PC-9 (cell line): ENCODE results near the gene PLA2G2A. TPM values are rescaled to one million over a fixed set of nuclear protein-coding genes. Genes with fewer than 3 reads are reported as not detected.

Experiments used
- BruUV-seq: library from RNA; stranded (reverse); fragments of 400-500 nt; replicated peaks from 2 replicates; lab custom pipeline; 2021; lab: Mats Ljungman, UMichigan
- CTCF ChIA-PET: fragments of 300-600 bp; sonication (Branson Sonifier 250); formaldehyde crosslinking; loops from one replicate; lab custom pipeline; 2022; ENCODE audit warnings: antibody characterized with exemption; lab: Charles Lee
- POLR2A ChIA-PET: fragments of 300-600 bp; sonication (Branson Sonifier 250); formaldehyde crosslinking; loops from one replicate; lab custom pipeline; 2022; ENCODE audit warnings: antibody characterized with exemption; ENCODE audit not compliant: unreplicated experiment; lab: Charles Lee
- DNase-seq, 2 experiments: peaks; one replicate each; pipeline versions ENCODE4 v3.0.0 to v3.0.0-alpha.2; 2015 to 2022; ENCODE audit warnings: mixed read lengths in 1 of 2
- H2AFZ ChIP-seq: fragments of 200-600 bp; sonication (generic); 2 replicates; pipeline ENCODE4 v1.8.1; 2017; ENCODE audit warnings: antibody characterized with exemption
- H3F3A ChIP-seq: fragments of 200-600 bp; sonication (generic); 2 replicates; pipeline ENCODE4 v1.8.1; 2017; ENCODE audit warnings: antibody characterized with exemption, mild to moderate bottlenecking, low read depth; ENCODE audit not compliant: insufficient read depth
- H3K27ac ChIP-seq: fragments of 200-600 bp; sonication (generic); 2 replicates; pipeline ENCODE4 v1.6.1; 2016; ENCODE audit warnings: mixed run types
- H3K27me3 ChIP-seq: fragments of 200-600 bp; sonication (generic); 2 replicates; pipeline ENCODE4 v1.6.1; 2016; ENCODE audit warnings: low read depth, mixed run types; ENCODE audit not compliant: insufficient read depth
- H3K36me3 ChIP-seq: fragments of 200-600 bp; sonication (generic); 2 replicates; pipeline ENCODE4 v1.6.1; 2016; ENCODE audit warnings: low read depth, mixed run types
- H3K4me1 ChIP-seq: fragments of 200-600 bp; sonication (generic); replicated peaks from 2 replicates; pipeline ENCODE4 v1.6.1; 2016; ENCODE audit warnings: mixed run types; ENCODE audit not compliant: insufficient read depth
- H3K4me2 ChIP-seq: fragments of 200-600 bp; sonication (generic); 2 replicates; pipeline ENCODE4 v1.6.1; 2017; ENCODE audit warnings: mixed run types
- H3K4me3 ChIP-seq: fragments of 200-600 bp; sonication (generic); 2 replicates; pipeline ENCODE4 v1.6.1; 2016; ENCODE audit warnings: mixed run types
- H3K79me2 ChIP-seq: fragments of 200-600 bp; sonication (generic); 2 replicates; pipeline ENCODE4 v1.6.1; 2017; ENCODE audit warnings: low read depth, mixed run types
- H3K9me2 ChIP-seq: fragments of 200-600 bp; sonication (generic); 2 replicates; pipeline ENCODE4 v1.8.1; 2017; ENCODE audit warnings: mild to moderate bottlenecking; ENCODE audit not compliant: insufficient read depth
- H3K9me3 ChIP-seq: fragments of 200-600 bp; sonication (generic); 2 replicates; pipeline ENCODE4 v1.8.1; 2016; ENCODE audit warnings: low read depth; ENCODE audit not compliant: insufficient read depth
- H4K20me1 ChIP-seq: fragments of 200-600 bp; sonication (generic); 2 replicates; pipeline ENCODE4 v1.8.1; 2017; ENCODE audit not compliant: insufficient read depth
- CTCF ChIP-seq: fragments of 200-600 bp; sonication (generic); conservative IDR thresholded peaks from 2 replicates; pipeline ENCODE4 v1.6.1; 2017; ENCODE audit warnings: mixed run types, antibody characterized with exemption, mild to moderate bottlenecking, moderate library complexity
- EZH2 ChIP-seq: fragments of 200-600 bp; sonication (generic); IDR thresholded peaks from 2 replicates; pipeline ENCODE4 v1.8.0; 2017; ENCODE audit warnings: antibody characterized with exemption, low read depth
- intact Hi-C: fragments of 100-400 bp; cut with micrococcal nuclease; formaldehyde crosslinking; loops from one replicate; pipeline ENCODE4 v1.10.0; 2022; ENCODE audit not compliant: unreplicated experiment
- total RNA-seq: library from RNA; stranded (reverse); gene quantifications from 2 replicates; pipeline ENCODE4 v1.2.3, GENCODE V29; 2021

PLA2G2A gene
- total RNA-seq, 1 experiment from 2014 or later, result not detected

- Histone ChIP-seq H3K4me2 (no peak overlapping the region), H3K9me2 (no peaks in the 10 kb centered on the region), H3K27ac (no peak overlapping the region), H3F3A (no peaks in the 10 kb centered on the region), H2AFZ (no peak overlapping the region), H3K27me3 (no peaks in the 10 kb centered on the region), H3K36me3 (no peaks in the 10 kb centered on the region), H3K4me3 (no peak overlapping the region), H4K20me1 (no peaks in the 10 kb centered on the region), H3K4me1 (no peaks in the 10 kb centered on the region), H3K9me3 (no peaks in the 10 kb centered on the region), H3K79me2 (no peaks in the 10 kb centered on the region)
- ChIA-PET CTCF (no interaction called here), POLR2A (no interaction called here)
- TF ChIP-seq CTCF (no peak), EZH2 (no peak)
- no peak for DNase-seq
- BruUV-seq, result no TSS peak
- intact Hi-C loops, result no loop called here
Observed at GRCh38 chr1:19955534-19956170, 23.8 kb downstream of the PLA2G2A start.

- ChIA-PET POLR2A (no interaction called here), CTCF (no interaction called here)
- intact Hi-C loops, result no loop called here
- no peak overlapping the region for H3K4me2 ChIP-seq
- H3K27me3 ChIP-seq, result no peaks in the 10 kb centered on the region
- no TSS peak for BruUV-seq
- H3K4me3 ChIP-seq, result no peak overlapping the region
- no peak for DNase-seq
- no peaks in the 10 kb centered on the region for H3K4me1 ChIP-seq
- no peak overlapping the region for H3K27ac ChIP-seq
- no peaks in the 10 kb centered on the region for H3K36me3 ChIP-seq
- no peak overlapping the region for H2AFZ ChIP-seq
- H3F3A ChIP-seq, result no peaks in the 10 kb centered on the region
- no peaks in the 10 kb centered on the region for H3K9me3 ChIP-seq
- no peak for TF ChIP-seq CTCF
- no peak for TF ChIP-seq EZH2
- H4K20me1 ChIP-seq, result no peaks in the 10 kb centered on the region
- H3K9me2 ChIP-seq, result no peaks in the 10 kb centered on the region
- no peaks in the 10 kb centered on the region for H3K79me2 ChIP-seq
Observed at GRCh38 chr1:19954059-19954458, 25.4 kb downstream of the PLA2G2A start.

GRCh38 chr1:19949016-19949415 is 30.4 kb downstream of the PLA2G2A start:
- peak; percentile 77 to 89 for DNase-seq

More at GRCh38 chr1:19949016-19949415, 30.4 kb downstream of the PLA2G2A start:
- no peaks in the 10 kb centered on the region for H3K9me2 ChIP-seq
- ChIA-PET CTCF (no interaction called here), POLR2A (interaction anchor here (0.6 kb wide), 1 partner anchor 28 kb away, joined by 4 read pairs; no protein-coding TSS in a partner anchor)
- H3F3A ChIP-seq, result peaks cover 7% of the 10 kb centered on the region; the same call in 1 of the 2 replicates
- no peak overlapping the region for H2AFZ ChIP-seq
- no peaks in the 10 kb centered on the region for H4K20me1 ChIP-seq
- no TSS peak for BruUV-seq
- H3K36me3 ChIP-seq, result no peaks in the 10 kb centered on the region
- no peaks in the 10 kb centered on the region for H3K79me2 ChIP-seq
- no peak overlapping the region for H3K4me2 ChIP-seq
- no peak overlapping the region for H3K4me3 ChIP-seq
- no peak for TF ChIP-seq EZH2
- peak overlapping the region; percentile 49 for H3K27ac ChIP-seq
- peaks cover 6% of the 10 kb centered on the region for H3K4me1 ChIP-seq
- H3K27me3 ChIP-seq, result no peaks in the 10 kb centered on the region
- no peaks in the 10 kb centered on the region for H3K9me3 ChIP-seq
- intact Hi-C loops, result loop anchor here (1.0 kb wide), 1 partner anchor 24 kb away; no protein-coding TSS in a partner anchor
